SU-DHL-6 (cell line): ENCODE data around the gene EVA1B.

Experiments
- H2AFZ ChIP-seq: fragments of 200-600 bp; sonication (generic); 2 replicates; pipeline ENCODE4 v1.6.1; 2014; ENCODE audit warnings: low read depth, mild to moderate bottlenecking, moderate library complexity, mixed read lengths, antibody characterized with exemption, low read length; ENCODE audit not compliant: severe bottlenecking
- H3F3A ChIP-seq: fragments of 200-600 bp; shearing (Covaris generic); 2 replicates; pipeline ENCODE4 v1.6.0; 2016; ENCODE audit warnings: antibody characterized with exemption, mild to moderate bottlenecking; ENCODE audit not compliant: insufficient read depth
- H3K27ac ChIP-seq: fragments of 200-600 bp; sonication (generic); 2 replicates; pipeline ENCODE4 v1.5.1; 2016; ENCODE audit warnings: low read depth, mild to moderate bottlenecking, low read length, moderate library complexity, mixed read lengths
- H3K27me3 ChIP-seq: fragments of 200-600 bp; sonication (generic), shearing (Covaris generic); 2 replicates; pipeline ENCODE4 v1.6.0; 2014; ENCODE audit warnings: mild to moderate bottlenecking, low read length
- H3K36me3 ChIP-seq: fragments of 200-600 bp; sonication (generic); 2 replicates; pipeline ENCODE4 v1.6.1; 2014; ENCODE audit warnings: mild to moderate bottlenecking, low read length, mixed read lengths
- H3K4me2 ChIP-seq: fragments of 300-600, 200-600 bp; shearing (Covaris generic), sonication (generic); 2 replicates; pipeline ENCODE4 v1.6.0; 2014; ENCODE audit warnings: low read length, low read depth, mild to moderate bottlenecking; ENCODE audit not compliant: poor library complexity, severe bottlenecking
- H3K4me3 ChIP-seq: fragments of 200-600 bp; sonication (generic); 2 replicates; pipeline ENCODE4 v1.5.1; 2014; ENCODE audit warnings: antibody characterized with exemption, low read length, mild to moderate bottlenecking, mixed read lengths; ENCODE audit not compliant: insufficient read depth, poor library complexity, severe bottlenecking
- H3K79me2 ChIP-seq: fragments of 200-600 bp; sonication (generic); 2 replicates; pipeline ENCODE4 v1.6.1; 2014; ENCODE audit warnings: mild to moderate bottlenecking, low read length, moderate library complexity; ENCODE audit not compliant: insufficient read depth
- H3K9ac ChIP-seq: fragments of 200-600 bp; sonication (generic); 2 replicates; pipeline ENCODE4 v1.7.0; 2014; ENCODE audit warnings: mild to moderate bottlenecking, low read length
- H3K9me2 ChIP-seq: fragments of 200-600 bp; sonication (generic); replicated peaks from 2 replicates; pipeline ENCODE4 v1.6.1; 2014; ENCODE audit warnings: low read length; ENCODE audit not compliant: insufficient read depth
- H3K9me3 ChIP-seq: fragments of 200-600 bp; sonication (generic); 2 replicates; pipeline ENCODE4 v1.6.1; 2014; ENCODE audit warnings: low read length, mixed read lengths; ENCODE audit not compliant: insufficient read depth
- H4K20me1 ChIP-seq: fragments of 200-600 bp; sonication (generic); 2 replicates; pipeline ENCODE4 v1.6.1; 2014; ENCODE audit warnings: low read depth, mild to moderate bottlenecking, antibody characterized with exemption, low read length, moderate library complexity, mixed read lengths
- EZH2phosphoT487 ChIP-seq: fragments of 200-600 bp; sonication (generic), shearing (Covaris generic); conservative IDR thresholded peaks from 2 replicates; pipeline ENCODE4 v1.6.1; 2018; ENCODE audit warnings: mild to moderate bottlenecking, antibody characterized with exemption, low read length, moderate library complexity, mixed read lengths
- TF ChIP-seq, protein P1 (sequence below): fragments of 200-600 bp; sonication (generic); IDR thresholded peaks from one replicate; pipeline ENCODE4 v1.5.1; 2017; ENCODE audit warnings: antibody characterized with exemption, mild to moderate bottlenecking, low read length, moderate library complexity; ENCODE audit not compliant: insufficient read depth, poor library complexity, severe bottlenecking

EVA1B gene

DNA sequence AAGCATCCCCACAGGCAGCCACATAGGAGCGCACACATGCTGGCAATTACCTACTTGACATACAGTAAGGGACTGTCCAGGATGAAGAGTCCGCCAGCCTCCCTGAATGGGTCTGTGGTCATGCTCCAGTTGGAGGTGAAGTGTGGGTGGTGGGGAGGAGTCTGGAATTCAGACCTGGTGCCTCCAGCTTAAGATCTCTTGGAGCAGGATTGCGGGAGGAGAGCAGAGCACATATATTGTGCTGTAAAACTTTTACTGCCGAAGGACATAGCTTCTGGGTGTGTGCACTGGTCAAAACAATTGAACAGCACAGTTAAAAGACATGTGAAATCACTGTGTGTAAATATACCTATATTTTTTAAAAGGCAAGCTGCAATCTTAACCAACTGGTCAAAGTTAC is 44.4 kb upstream of the EVA1B start:
- Histone ChIP-seq H3K79me2 (peaks cover 37% of the 10 kb centered on the region), H3F3A (peaks cover 23% of the 10 kb centered on the region), H3K36me3 (no peaks in the 10 kb centered on the region), H3K4me2 (no peak overlapping the region), H2AFZ (no peak overlapping the region), H4K20me1 (no peaks in the 10 kb centered on the region), H3K9ac (no peak overlapping the region), H3K9me3 (no peaks in the 10 kb centered on the region), H3K27me3 (no peaks in the 10 kb centered on the region), H3K4me3 (no peak overlapping the region), H3K9me2 (no peaks in the 10 kb centered on the region), H3K27ac (no peak overlapping the region)
- TF ChIP-seq, protein P1, sequence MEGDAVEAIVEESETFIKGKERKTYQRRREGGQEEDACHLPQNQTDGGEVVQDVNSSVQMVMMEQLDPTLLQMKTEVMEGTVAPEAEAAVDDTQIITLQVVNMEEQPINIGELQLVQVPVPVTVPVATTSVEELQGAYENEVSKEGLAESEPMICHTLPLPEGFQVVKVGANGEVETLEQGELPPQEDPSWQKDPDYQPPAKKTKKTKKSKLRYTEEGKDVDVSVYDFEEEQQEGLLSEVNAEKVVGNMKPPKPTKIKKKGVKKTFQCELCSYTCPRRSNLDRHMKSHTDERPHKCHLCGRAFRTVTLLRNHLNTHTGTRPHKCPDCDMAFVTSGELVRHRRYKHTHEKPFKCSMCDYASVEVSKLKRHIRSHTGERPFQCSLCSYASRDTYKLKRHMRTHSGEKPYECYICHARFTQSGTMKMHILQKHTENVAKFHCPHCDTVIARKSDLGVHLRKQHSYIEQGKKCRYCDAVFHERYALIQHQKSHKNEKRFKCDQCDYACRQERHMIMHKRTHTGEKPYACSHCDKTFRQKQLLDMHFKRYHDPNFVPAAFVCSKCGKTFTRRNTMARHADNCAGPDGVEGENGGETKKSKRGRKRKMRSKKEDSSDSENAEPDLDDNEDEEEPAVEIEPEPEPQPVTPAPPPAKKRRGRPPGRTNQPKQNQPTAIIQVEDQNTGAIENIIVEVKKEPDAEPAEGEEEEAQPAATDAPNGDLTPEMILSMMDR, result no peak
- no peak for TF ChIP-seq EZH2phosphoT487

DNA sequence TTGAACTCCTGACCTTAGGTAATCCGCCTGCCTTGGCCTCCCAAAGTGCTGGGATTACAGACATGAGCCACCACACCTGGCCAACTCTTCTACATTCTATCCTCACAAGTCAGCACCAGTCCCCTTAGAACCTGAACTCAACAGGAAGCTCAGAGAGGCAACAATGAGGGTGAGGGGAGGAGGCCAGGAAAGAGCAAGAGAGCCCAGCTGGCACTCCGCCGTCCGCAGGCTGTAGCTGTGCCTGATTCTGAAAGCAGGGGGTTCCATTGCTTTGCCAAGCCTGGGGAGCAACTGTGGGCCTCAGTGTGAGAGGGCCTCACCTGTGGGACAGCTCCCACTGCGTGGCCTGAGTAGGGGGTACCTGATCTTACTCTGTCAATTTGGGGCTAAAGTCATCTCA is 43.6 kb upstream of the EVA1B start:
- Histone ChIP-seq H3K9ac (no peak overlapping the region), H3K79me2 (peaks cover 33% of the 10 kb centered on the region), H3K9me3 (no peaks in the 10 kb centered on the region), H3K27me3 (no peaks in the 10 kb centered on the region), H4K20me1 (no peaks in the 10 kb centered on the region), H2AFZ (no peak overlapping the region), H3K27ac (no peak overlapping the region), H3K4me3 (no peak overlapping the region), H3K4me2 (no peak overlapping the region), H3K9me2 (no peaks in the 10 kb centered on the region), H3K36me3 (no peaks in the 10 kb centered on the region), H3F3A (peaks cover 22% of the 10 kb centered on the region)
- no peak for TF ChIP-seq EZH2phosphoT487
- TF ChIP-seq, protein P1, result no peak

DNA sequence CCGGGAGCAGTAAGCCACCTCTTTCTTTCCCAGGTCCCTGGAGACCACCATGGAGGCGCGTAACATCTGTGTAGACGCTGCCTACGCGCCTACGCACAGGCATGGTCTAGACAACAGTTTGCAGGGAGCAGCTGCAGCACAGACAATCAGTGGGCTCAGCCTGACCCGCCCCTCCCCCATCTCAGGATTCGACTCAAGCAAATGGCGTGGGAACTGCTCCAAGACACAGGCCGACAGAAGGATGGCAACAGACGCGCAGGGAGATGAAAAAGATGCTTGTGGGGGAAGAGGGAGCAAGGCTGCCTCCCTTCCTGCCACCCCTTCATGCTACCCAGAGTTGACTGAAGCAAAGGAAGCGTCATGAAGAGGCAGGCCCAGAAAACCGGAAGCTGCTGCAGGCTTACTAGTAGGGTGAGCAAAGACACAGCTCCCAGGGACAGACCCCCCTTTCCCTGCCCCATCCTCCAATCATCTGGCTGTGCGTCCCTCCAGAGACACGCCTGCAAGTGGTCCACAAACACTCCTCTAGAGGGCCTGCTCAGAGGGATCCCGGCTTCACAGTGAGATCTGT is 42.7 kb upstream of the EVA1B start:
- Histone ChIP-seq H3K79me2 (peaks cover 33% of the 10 kb centered on the region), H3K27ac (no peak overlapping the region), H2AFZ (no peak overlapping the region), H3K27me3 (no peaks in the 10 kb centered on the region), H3F3A (peaks cover 18% of the 10 kb centered on the region), H3K9ac (no peak overlapping the region), H3K4me2 (no peak overlapping the region), H4K20me1 (no peaks in the 10 kb centered on the region), H3K9me3 (no peaks in the 10 kb centered on the region), H3K4me3 (no peak overlapping the region), H3K36me3 (no peaks in the 10 kb centered on the region), H3K9me2 (no peaks in the 10 kb centered on the region)
- TF ChIP-seq EZH2phosphoT487, result no peak
- TF ChIP-seq, protein P1, result no peak
